IPS-11a (cell line): ENCODE data around the gene IRF2.

Experiments used
- H3K4me3 ChIP-seq: one replicate; pipeline ENCODE4 v1.5.1; 2013; ENCODE audit warnings: low read depth, low read length, control low read depth

IRF2 gene

DNA sequence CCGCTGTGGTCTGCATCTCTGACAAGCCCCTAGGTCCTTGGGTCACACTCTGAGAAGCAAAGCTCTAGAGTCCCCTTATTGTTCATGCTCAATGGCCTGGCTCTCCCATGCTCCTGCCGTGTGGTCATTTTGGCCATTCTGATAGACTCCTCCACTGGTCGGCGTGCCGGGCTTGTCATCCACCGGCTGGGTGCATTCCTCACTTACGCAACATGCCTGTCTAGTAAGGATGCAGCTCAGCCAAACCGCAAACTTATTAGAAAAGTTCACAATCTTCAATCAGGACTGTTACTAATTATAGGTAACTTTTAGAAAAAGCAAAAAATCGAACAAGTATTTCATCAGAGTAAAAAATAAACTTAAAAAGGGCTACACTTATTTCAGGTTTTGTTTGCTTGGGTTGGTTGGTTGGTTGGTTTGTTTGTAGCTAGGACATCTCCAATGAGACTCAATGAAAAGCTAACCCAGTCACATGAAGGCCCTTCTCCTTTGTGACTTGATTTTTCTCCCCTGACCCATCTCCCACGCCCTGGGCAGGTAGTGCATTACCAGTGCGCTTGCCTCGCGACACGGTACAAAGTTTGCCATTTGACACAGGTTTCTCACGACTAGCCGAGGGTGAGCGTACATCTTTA lies 41.0 kb downstream of the IRF2 start:
- no peak overlapping the region for H3K4me3 ChIP-seq

DNA sequence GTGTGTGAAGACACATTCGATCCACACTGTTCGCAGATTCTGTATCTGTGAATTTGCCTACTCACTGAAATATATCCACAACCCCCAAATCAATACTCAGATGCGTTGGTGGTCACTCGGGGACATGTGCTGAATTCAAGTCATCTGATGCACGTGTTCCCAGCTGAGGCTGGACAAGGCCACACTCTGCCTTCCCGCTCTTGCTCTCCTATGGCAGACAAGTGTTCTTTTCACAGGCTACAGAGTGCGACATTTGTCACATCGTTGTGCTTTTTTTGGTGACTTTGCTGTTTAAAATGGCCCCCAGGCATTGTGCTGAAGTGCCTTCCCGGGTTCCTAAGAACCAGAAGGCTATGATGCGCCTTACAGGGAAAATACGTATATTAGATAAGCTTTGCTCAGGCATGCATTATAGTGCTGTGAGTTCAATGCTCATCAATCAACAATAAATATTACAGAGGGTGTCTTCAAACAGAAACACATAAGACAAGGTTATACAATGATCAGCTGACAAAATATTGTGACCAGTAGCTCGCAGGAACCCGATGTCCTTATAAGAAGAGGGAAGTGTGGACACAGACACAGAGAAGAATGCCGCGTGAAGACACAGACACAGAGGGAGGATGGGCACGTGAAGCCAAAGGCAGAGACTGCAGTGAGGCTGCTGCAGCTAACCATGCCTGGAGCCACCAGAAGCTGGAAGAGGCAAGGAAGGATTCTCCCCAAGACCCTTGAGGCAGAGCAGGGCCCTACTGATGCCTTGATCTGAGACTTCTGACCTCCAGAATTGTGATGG lies 42.0 kb downstream of the IRF2 start:
- no peak overlapping the region for H3K4me3 ChIP-seq

DNA sequence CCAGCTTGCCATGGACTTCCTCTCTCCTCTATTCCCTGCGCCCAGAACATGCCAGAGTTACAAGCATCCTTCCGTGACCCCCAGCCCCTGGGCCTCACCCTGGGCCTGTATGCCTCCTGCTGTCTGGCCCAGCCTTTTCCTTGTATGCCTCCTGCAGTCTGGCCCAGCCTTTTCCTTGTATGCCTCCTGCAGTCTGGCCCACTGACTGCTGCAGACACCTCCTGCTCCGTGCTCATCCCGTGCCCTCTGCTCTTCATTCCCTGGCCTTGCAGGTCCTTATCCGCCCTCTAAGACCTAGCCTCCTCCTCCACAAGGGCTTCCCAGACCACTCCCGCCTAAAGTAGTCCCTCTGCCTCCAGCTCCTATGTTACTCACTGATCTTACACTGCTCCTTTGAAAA lies 44.2 kb downstream of the IRF2 start:
- H3K4me3 ChIP-seq: no peak overlapping the region

- H3K4me3 ChIP-seq: no peak overlapping the region
Observed at GRCh38 chr4:184428787-184429186, 45.6 kb downstream of the IRF2 start.

DNA sequence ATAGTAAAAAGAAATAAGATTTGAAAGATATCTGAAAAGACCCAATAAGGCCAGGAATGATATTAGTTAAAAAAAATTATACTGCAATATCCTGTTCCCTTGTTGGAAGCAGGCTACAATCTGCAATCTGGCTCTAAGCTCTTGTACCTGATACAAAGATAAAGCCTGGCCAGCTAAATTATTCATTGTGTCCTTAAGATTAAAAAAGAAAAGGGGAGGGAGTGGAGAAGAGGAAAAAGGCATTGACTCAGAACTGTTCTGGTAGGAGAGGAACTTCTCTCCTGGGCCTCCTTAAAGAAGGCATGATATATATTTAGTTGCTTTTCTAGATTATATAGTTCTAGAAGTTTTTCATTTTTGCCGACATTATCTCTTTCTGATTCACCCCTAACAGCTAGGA lies 46.7 kb downstream of the IRF2 start:
- H3K4me3 ChIP-seq: no peak overlapping the region

- no peak overlapping the region for H3K4me3 ChIP-seq
Observed at GRCh38 chr4:184427093-184427492, 47.3 kb downstream of the IRF2 start.

GRCh38 chr4:184424993-184425758 lies 49.2 kb downstream of the IRF2 start:
- H3K4me3 ChIP-seq: no peak overlapping the region

DNA sequence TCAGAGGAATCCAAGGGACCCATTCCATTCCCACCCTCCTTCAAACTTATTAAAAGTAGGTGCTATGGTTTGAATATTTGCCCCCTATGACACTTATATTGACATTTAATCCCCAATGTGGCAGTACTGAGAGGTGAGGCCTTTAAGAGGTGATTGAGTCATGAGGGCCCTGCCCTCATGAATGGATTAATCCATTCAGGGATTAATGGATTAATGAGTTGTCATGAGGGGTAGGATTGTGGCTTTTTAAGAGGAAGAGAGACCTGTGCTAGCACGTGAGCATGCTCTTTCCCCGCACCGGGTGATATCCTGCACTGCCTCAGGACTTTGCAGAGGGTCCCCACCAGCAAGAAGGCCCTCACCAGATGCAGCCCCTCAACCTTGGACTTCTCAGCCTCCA lies 50.1 kb downstream of the IRF2 start:
- H3K4me3 ChIP-seq: no peak overlapping the region

DNA sequence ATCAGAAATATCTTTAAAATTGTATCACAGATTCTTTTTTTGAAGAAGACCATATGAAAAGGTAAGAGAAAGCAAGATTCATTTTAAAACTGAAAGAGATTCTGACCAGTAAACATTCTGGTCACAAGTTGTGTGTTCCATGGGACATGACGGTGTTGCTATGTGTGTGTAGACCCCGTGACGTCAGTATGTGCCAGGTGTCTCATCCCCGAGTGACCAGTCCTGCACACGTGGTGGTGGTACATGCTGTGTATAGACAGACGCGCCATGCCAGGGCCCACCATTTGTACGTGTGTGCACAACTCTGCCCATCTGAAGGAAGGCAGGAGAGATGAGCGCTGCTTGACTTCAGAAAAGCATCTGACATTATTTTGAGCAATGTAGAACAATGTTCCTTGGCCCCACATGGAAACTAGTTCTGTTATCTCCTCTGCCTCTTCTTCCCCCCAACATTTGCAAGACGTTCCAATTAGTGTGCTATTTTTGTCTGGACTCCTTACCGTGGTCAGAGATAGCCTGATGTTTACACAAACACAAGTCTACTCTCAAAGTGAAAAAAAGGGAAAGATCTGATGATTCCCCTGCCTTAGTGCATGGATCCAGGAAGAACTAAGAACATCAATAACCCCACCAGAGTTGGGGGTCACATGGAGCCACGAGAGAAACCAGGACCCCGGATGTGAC lies 51.2 kb downstream of the IRF2 start:
- no peak overlapping the region for H3K4me3 ChIP-seq

DNA sequence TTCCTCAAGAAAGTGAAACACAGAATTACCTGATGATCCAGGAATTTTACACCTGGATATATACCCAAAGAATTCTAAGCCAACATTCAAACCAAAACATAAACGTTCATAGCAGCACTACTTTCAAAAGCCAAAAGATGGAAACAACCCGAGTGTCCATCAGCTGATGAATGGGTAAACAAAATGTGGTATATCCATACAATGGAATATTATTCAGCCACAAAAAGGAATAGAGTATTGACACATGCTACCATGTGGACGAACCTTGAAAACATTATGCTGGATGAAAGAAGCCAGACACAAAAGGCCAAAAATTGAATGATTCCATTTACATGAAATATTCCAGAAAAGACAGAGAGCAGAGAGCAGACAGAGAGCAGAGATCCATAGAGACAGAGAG lies 52.0 kb downstream of the IRF2 start:
- H3K4me3 ChIP-seq: no peak overlapping the region

- no peak overlapping the region for H3K4me3 ChIP-seq
Observed at GRCh38 chr4:184421533-184422155, 52.7 kb downstream of the IRF2 start.

DNA sequence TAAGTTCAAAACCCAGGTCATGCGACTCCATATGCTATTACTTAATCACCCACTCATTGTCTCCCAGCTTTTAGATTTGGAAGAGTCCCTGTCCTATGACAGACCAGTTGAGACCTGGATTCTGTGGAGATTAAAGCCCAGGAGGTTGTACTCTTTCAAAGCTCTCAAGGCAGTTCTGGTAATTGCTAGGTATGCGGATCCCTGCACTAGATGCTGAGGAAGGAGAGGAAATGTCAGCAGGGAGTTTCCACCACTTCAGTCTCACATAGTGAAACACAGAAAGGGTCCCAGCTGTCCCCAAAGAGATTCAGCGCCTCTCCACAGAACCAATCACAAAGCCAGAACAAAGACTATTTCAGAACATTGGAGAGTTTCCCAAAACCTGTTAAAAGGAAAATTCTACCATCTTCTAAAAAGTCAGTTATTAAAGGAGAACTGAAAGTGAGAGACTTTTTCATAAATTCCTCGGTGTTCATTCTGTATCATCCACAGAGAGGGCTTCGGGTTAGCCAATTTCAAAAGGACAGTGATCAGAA lies 53.4 kb downstream of the IRF2 start:
- no peak overlapping the region for H3K4me3 ChIP-seq

DNA sequence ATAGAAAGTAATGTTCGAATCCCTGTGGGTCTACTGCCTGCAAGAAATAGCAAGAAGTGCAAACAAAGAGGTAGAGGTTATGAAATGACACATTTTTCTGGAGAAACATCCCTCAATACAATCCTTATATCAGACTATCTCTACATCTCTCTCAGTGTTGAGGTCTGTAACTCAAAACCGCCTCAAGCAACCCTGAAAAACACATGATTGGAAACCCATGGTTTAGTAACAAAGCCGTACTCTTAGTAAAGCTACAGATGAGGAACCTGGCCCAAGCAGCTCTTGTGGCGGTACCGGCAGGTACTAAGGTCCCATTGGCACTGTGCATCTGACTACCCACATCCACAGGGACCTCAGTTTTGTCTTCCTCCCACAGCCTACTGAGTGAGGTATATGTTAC lies 53.9 kb downstream of the IRF2 start:
- H3K4me3 ChIP-seq: no peak overlapping the region

DNA sequence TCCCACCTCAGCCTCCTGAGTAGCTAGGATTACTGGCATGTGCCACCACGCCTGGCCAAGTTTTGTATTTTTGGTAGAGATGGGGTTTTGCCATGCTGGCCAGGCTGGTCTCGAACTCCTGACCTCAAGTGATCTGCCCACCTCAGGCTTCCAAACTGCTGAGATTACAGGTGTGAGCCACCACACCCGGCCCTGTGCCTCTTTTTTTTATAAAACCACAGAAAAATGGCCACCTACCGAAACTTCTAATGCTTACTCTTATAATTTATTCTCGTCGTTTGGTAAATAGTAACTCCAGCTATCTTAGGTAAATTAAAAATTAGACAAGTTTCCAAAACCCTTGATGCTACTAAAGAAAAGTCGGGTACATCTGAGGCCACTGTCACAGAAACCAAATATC lies 54.4 kb downstream of the IRF2 start:
- H3K4me3 ChIP-seq: no peak overlapping the region

- no peak overlapping the region for H3K4me3 ChIP-seq
Observed at GRCh38 chr4:184417802-184418511, 56.4 kb downstream of the IRF2 start.

GRCh38 chr4:184416913-184417734 lies 57.2 kb downstream of the IRF2 start:
- no peak overlapping the region for H3K4me3 ChIP-seq

- no peak overlapping the region for H3K4me3 ChIP-seq
Observed at GRCh38 chr4:184415071-184415470, 59.3 kb downstream of the IRF2 start.

DNA sequence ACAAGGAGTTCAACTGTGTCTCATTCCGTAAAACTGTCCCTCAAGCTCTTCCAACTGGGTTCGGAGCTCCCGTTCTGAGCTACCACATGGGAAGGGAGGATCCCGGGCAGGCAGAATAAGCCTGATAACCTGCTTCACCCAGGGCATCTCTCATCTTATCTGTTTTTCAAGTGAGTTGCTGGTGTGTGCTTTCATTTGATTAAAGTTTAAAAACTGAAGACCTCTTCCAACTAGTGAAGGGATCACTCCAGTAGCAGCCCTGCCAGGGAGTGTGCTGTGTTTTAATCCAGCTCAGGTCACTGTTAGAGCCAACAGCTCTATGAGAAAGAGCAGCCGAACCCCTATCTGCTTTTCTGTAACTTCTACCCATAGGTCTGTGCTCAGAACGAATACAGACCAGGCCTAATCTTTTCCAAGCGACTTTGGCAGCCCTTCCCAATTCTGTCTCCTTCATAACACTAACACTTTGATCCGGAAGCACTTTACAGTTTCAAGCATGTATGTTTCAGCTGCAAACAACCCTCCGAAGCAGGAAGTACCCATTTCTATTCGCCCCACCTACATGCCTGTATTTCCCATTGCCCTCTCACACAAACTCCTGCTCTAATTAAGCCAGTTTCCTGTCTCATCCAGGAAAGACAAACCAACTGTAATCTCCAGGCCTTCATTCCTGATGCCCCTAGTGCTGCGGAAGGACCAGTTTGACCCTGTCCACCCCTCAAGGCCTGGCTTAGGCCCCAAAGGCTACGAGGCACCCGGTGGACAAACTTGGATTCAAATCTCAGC lies 60.9 kb downstream of the IRF2 start:
- no peak overlapping the region for H3K4me3 ChIP-seq
